ENCODE measurements around the gene EPB42. TPM values are rescaled to one million over a fixed set of nuclear protein-coding genes. Genes with fewer than 3 reads are reported as not detected.

The EPB42 gene
- not detected in 2 replicates for total RNA-seq

DNA sequence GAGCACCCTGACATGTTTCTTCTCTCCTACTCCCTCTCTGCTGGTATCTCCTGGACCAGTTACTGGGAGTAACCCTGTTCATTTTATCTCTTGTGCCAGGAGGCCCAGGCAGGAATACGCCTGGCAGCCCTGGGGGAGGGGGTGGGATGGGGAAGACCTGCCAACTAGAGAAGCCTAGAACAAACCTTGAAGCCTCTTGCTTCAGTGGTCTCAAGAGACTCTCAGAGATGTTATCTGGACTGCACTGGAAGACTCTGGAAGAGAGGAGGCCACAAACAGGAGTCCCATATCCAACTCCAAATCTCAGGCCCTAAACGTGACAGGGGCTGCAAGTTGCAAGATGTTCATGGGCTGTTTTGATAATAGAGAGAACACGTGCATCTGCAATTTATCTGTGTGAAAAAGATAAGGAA is at the start of gene EPB42:
TSS of gene EPB42 (minus strand) at position 28 of the 413 bp plus-strand sequence. CDS start 193 bp downstream, outside the sequence.

GRCh38 chr15:43266834-43267233 is 46.0 kb upstream of the EPB42 start, which contains the start of gene TGM5:
Gene TGM5, minus strand, starts transcription at chr15:43266928. Its CDS starts 79 bp downstream, at chr15:43266849.

GRCh38 chr15:43185157-43186002 is 35.4 kb downstream of the EPB42 start, which contains the start of gene CCNDBP1:
Gene CCNDBP1, plus strand, starts transcription at chr15:43185403. Its CDS starts 96 bp downstream, at chr15:43185499.

Other genes with a start within 250 kb of the EPB42 start
- 21.6 and 22.2 TPM in 2 replicates for gene UBR1, start 115.0 kb downstream of the EPB42 start, total RNA-seq
- gene TMEM62, start 87.4 kb downstream of the EPB42 start, total RNA-seq: 16.7 and 19.3 TPM in 2 replicates
- gene CCNDBP1, start 35.6 kb downstream of the EPB42 start, total RNA-seq: 84.0 and 92.3 TPM in 2 replicates
- gene TGM5, start 45.9 kb upstream of the EPB42 start, total RNA-seq: not detected in 2 replicates
- not detected in 2 replicates for gene TGM7, start 81.2 kb upstream of the EPB42 start, total RNA-seq
- 4.6 and 8.0 TPM in 2 replicates for gene LCMT2, start 109.6 kb upstream of the EPB42 start, total RNA-seq
- 5.7 and 14.4 TPM in 2 replicates for gene ZSCAN29, start 150.0 kb upstream of the EPB42 start, total RNA-seq
- 6.1 and 10.3 TPM in 2 replicates for gene TUBGCP4, start 150.1 kb upstream of the EPB42 start, total RNA-seq

Data from myometrial cell (primary cell).